PC-3 (cell line): ENCODE data around the gene LILRA2. TPM values are rescaled to one million over a fixed set of nuclear protein-coding genes. Genes with fewer than 3 reads are reported as not detected.

Experiments
- ATAC-seq: fragments of 200-7000 bp; cut with Tn5 transposase; 2 replicates; pipeline ENCODE4 v1.9.1; 2020; ENCODE audit warnings: mild to moderate bottlenecking, moderate library complexity
- BruUV-seq: library from RNA; stranded (reverse); fragments of 400-500 nt; replicated peaks from 2 replicates; lab custom pipeline; 2021; lab: Mats Ljungman, UMichigan
- CTCF ChIA-PET: fragments of 300-600 bp; sonication (Branson Sonifier 250); formaldehyde crosslinking; loops from one replicate; lab custom pipeline; 2022; ENCODE audit warnings: antibody characterized with exemption; lab: Charles Lee
- POLR2A ChIA-PET: fragments of 300-600 bp; sonication (Branson Sonifier 250); formaldehyde crosslinking; loops from one replicate; lab custom pipeline; 2022; ENCODE audit warnings: antibody characterized with exemption; ENCODE audit not compliant: unreplicated experiment; lab: Charles Lee
- DNase-seq: peaks from one replicate; pipeline ENCODE4 v3.0.0-alpha.2; 2015
- H2AFZ ChIP-seq: fragments of 300-600 bp; sonication (generic); 2 replicates; pipeline ENCODE4 v1.6.0; 2016; ENCODE audit warnings: antibody characterized with exemption, low read length
- H3F3A ChIP-seq: fragments of 300-600 bp; sonication (generic); one replicate; pipeline ENCODE4 v1.6.0; 2017; ENCODE audit warnings: antibody characterized with exemption, low read length, control low read depth, mild to moderate bottlenecking; ENCODE audit not compliant: unreplicated experiment
- H3K27ac ChIP-seq: fragments of 300-600 bp; sonication (generic); 2 replicates; pipeline ENCODE4 v1.5.1; 2016; ENCODE audit warnings: mild to moderate bottlenecking, low read length
- H3K27me3 ChIP-seq: fragments of 300-600 bp; sonication (generic); 2 replicates; pipeline ENCODE4 v1.6.1; 2016; ENCODE audit warnings: low read length, mixed read lengths
- H3K36me3 ChIP-seq: fragments of 300-600 bp; sonication (generic); 2 replicates; pipeline ENCODE4 v1.6.1; 2016; ENCODE audit warnings: low read depth, mixed run types, low read length, mixed read lengths
- H3K4me1 ChIP-seq: fragments of 300-600 bp; sonication (generic); 2 replicates; pipeline ENCODE4 v1.5.1; 2016; ENCODE audit warnings: low read length; ENCODE audit not compliant: insufficient read depth
- H3K4me2 ChIP-seq: fragments of 300-600 bp; sonication (generic); 2 replicates; pipeline ENCODE4 v1.6.0; 2016; ENCODE audit warnings: low read length
- H3K4me3 ChIP-seq: fragments of 300-600 bp; sonication (generic); 2 replicates; pipeline ENCODE4 v1.5.1; 2016; ENCODE audit warnings: mild to moderate bottlenecking, low read length, mixed read lengths
- H3K79me2 ChIP-seq: fragments of 300-600 bp; sonication (generic); 2 replicates; pipeline ENCODE4 v1.6.1; 2017; ENCODE audit warnings: low read length, mixed read lengths
- H3K9ac ChIP-seq: fragments of 300-600 bp; sonication (generic); 2 replicates; pipeline ENCODE4 v1.6.0; 2016; ENCODE audit warnings: mild to moderate bottlenecking, low read length
- H3K9me2 ChIP-seq: fragments of 300-600 bp; sonication (generic); replicated peaks from 2 replicates; pipeline ENCODE4 v1.6.1; 2016; ENCODE audit warnings: mixed run types, low read length, mixed read lengths
- H3K9me3 ChIP-seq: fragments of 300-600 bp; sonication (generic); 2 replicates; pipeline ENCODE4 v1.6.1; 2016; ENCODE audit warnings: low read length, mixed read lengths
- H4K20me1 ChIP-seq: fragments of 300-600 bp; sonication (generic); 2 replicates; pipeline ENCODE4 v1.6.1; 2016; ENCODE audit warnings: low read length, mixed read lengths
- CTCF ChIP-seq: fragments of 300-600 bp; sonication (generic); conservative IDR thresholded peaks from 2 replicates; pipeline ENCODE4 v1.5.1; 2017; ENCODE audit warnings: antibody characterized with exemption, low read depth, mild to moderate bottlenecking, low read length
- EZH2 ChIP-seq: fragments of 300-600 bp; sonication (generic); IDR thresholded peaks from one replicate; pipeline ENCODE4 v1.6.1; 2017; ENCODE audit warnings: antibody characterized with exemption, mild to moderate bottlenecking, low read length; ENCODE audit not compliant: unreplicated experiment
- EZH2phosphoT487 ChIP-seq: fragments of 300-600 bp; sonication (generic); IDR thresholded peaks from 2 replicates; pipeline ENCODE4 v1.6.1; 2018; ENCODE audit warnings: mild to moderate bottlenecking, antibody characterized with exemption, low read length, borderline replicate concordance
- intact Hi-C: fragments of 100-400 bp; cut with micrococcal nuclease; formaldehyde crosslinking; loops from 2 replicates; pipeline ENCODE4 v1.9.0; 2023
- total RNA-seq: library from RNA; depleted of rRNA; stranded (reverse); fragments of >200 nt; gene quantifications from 2 replicates; pipeline ENCODE4 v1.2.3, GENCODE V29; 2014

Gene LILRA2
- total RNA-seq, 1 experiment from 2014 or later, result not detected

- H3K4me1 ChIP-seq, result no peaks in the 10 kb centered on the region
- H3K9ac ChIP-seq, result no peak overlapping the region
- H3K79me2 ChIP-seq, result no peaks in the 10 kb centered on the region
- no peaks in the 10 kb centered on the region for H4K20me1 ChIP-seq
- H3F3A ChIP-seq, result no peaks in the 10 kb centered on the region
- no peak overlapping the region for H2AFZ ChIP-seq
- no peak overlapping the region for H3K4me3 ChIP-seq
- CTCF ChIA-PET, result no interaction called here
- intact Hi-C loops, result no loop called here
- TF ChIP-seq EZH2phosphoT487, result no peak
- no peak for TF ChIP-seq CTCF
- TF ChIP-seq EZH2, result no peak
- ATAC-seq, result no peak
- H3K9me3 ChIP-seq, result no peaks in the 10 kb centered on the region
- no peak overlapping the region for H3K27ac ChIP-seq
- H3K9me2 ChIP-seq, result no peaks in the 10 kb centered on the region
- peaks cover 77% of the 10 kb centered on the region for H3K27me3 ChIP-seq
- H3K36me3 ChIP-seq, result no peaks in the 10 kb centered on the region
- DNase-seq, result no peak
- POLR2A ChIA-PET, result no interaction called here
- BruUV-seq, result no TSS peak
- no peak overlapping the region for H3K4me2 ChIP-seq
These were observed 31.9 kb upstream of the LILRA2 start for GRCh38 chr19:54541712-54542111.

GRCh38 chr19:54548806-54549205 lies 24.8 kb upstream of the LILRA2 start:
- no peak for TF ChIP-seq CTCF
- no peak for TF ChIP-seq EZH2
- no peak for TF ChIP-seq EZH2phosphoT487
- DNase-seq (no peak), ATAC-seq (no peak)
- BruUV-seq, result no TSS peak
- no peak overlapping the region for H3K4me3 ChIP-seq
- H3K27me3 ChIP-seq, result peaks cover 49% of the 10 kb centered on the region
- no peaks in the 10 kb centered on the region for H3F3A ChIP-seq
- no peaks in the 10 kb centered on the region for H3K9me2 ChIP-seq
- H3K9me3 ChIP-seq, result no peaks in the 10 kb centered on the region
- no peaks in the 10 kb centered on the region for H3K36me3 ChIP-seq
- ChIA-PET POLR2A (no interaction called here), CTCF (no interaction called here)
- H3K79me2 ChIP-seq, result no peaks in the 10 kb centered on the region
- H3K4me1 ChIP-seq, result no peaks in the 10 kb centered on the region
- no peak overlapping the region for H3K27ac ChIP-seq
- H4K20me1 ChIP-seq, result no peaks in the 10 kb centered on the region
- H2AFZ ChIP-seq, result no peak overlapping the region
- intact Hi-C loops, result no loop called here
- H3K4me2 ChIP-seq, result no peak overlapping the region
- no peak overlapping the region for H3K9ac ChIP-seq

DNA sequence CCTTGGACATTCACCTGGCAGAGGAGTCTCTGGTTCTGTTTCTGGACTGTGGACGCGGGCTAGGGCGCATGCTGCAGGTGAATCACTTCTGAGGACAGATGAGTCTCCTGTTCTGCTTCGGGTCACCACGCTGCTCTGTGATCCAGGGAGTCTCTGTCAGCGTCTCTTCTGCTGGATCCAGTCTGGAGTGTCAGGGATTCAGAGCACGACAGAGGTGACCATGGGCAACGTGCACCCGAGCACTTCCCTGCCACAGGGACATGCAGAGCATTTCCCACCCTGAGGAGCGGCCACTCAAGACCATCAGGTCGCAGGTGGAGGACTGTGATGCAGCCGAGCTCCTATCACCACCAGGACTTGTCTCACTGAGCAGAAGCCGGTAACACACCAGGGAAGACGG lies 24.4 kb upstream of the LILRA2 start:
- H2AFZ ChIP-seq, result no peak overlapping the region
- no peaks in the 10 kb centered on the region for H3F3A ChIP-seq
- no peak overlapping the region for H3K4me2 ChIP-seq
- intact Hi-C loops, result no loop called here
- no peaks in the 10 kb centered on the region for H3K9me3 ChIP-seq
- H3K79me2 ChIP-seq, result no peaks in the 10 kb centered on the region
- H3K36me3 ChIP-seq, result no peaks in the 10 kb centered on the region
- CTCF ChIA-PET, result no interaction called here
- no peaks in the 10 kb centered on the region for H4K20me1 ChIP-seq
- H3K27me3 ChIP-seq, result peaks cover 47% of the 10 kb centered on the region
- no peak for ATAC-seq
- POLR2A ChIA-PET, result no interaction called here
- no peak overlapping the region for H3K27ac ChIP-seq
- no peak overlapping the region for H3K9ac ChIP-seq
- no peak for DNase-seq
- TF ChIP-seq CTCF (no peak), EZH2 (no peak), EZH2phosphoT487 (no peak)
- no peaks in the 10 kb centered on the region for H3K4me1 ChIP-seq
- BruUV-seq, result no TSS peak
- H3K4me3 ChIP-seq, result no peak overlapping the region
- H3K9me2 ChIP-seq, result no peaks in the 10 kb centered on the region
